Neural progenitor cell (in vitro differentiated cells): ENCODE results near the gene ELP5.

Experiments used
- CTCF ChIP-seq: fragments of 200-600 bp; sonication (generic); IDR thresholded peaks from 2 replicates; pipeline ENCODE4 v1.5.1; 2017; ENCODE audit warnings: antibody characterized with exemption, mild to moderate bottlenecking
- EZH2 ChIP-seq: fragments of 200-600 bp; sonication (generic); IDR thresholded peaks from 2 replicates; pipeline ENCODE4 v1.6.1; 2017; ENCODE audit warnings: antibody characterized with exemption, mild to moderate bottlenecking, moderate library complexity
- EZH2phosphoT487 ChIP-seq: fragments of 200-600 bp; sonication (generic); IDR thresholded peaks from 2 replicates; pipeline ENCODE4 v1.6.1; 2017; ENCODE audit warnings: antibody characterized with exemption

GRCh38 chr17:7229504-7229903 is 22.5 kb upstream of the ELP5 start:
- TF ChIP-seq EZH2phosphoT487 (no peak), CTCF (no peak), EZH2 (no peak)
